Parathyroid adenoma (tissue), 2 donors: ENCODE results near the gene DGKK.

Experiments used
- H2AFZ ChIP-seq: fragments of 300-600 bp; sonication (generic); one replicate; pipeline ENCODE4 v1.7.0; 2017; ENCODE audit warnings: antibody characterized with exemption, mild to moderate bottlenecking
- H3K27ac ChIP-seq: fragments of 300-600 bp; sonication (generic); one replicate; pipeline ENCODE4 v1.7.0; 2017
- H3K27me3 ChIP-seq: fragments of 300-600 bp; sonication (generic); one replicate; pipeline ENCODE4 v1.7.0; 2017; ENCODE audit warnings: low read length; ENCODE audit not compliant: control insufficient read depth, insufficient read depth
- H3K36me3 ChIP-seq: fragments of 300-600 bp; sonication (generic); one replicate; pipeline ENCODE4 v1.7.0; 2017; ENCODE audit warnings: low read length; ENCODE audit not compliant: control insufficient read depth, insufficient read depth
- H3K4me1 ChIP-seq: fragments of 300-600 bp; sonication (generic); one replicate; pipeline ENCODE4 v1.7.0; 2017; ENCODE audit warnings: control low read depth
- H3K4me2 ChIP-seq: fragments of 300-600 bp; sonication (generic); one replicate; pipeline ENCODE4 v1.7.0; 2017; ENCODE audit warnings: low read length
- H3K4me3 ChIP-seq: fragments of 300-600 bp; sonication (generic); one replicate; pipeline ENCODE4 v1.7.0; 2017; ENCODE audit warnings: low read depth, low read length
- H3K79me2 ChIP-seq: fragments of 300-600 bp; sonication (generic); one replicate; pipeline ENCODE4 v1.7.0; 2017; ENCODE audit warnings: control low read depth
- H3K9ac ChIP-seq: fragments of 300-600 bp; sonication (generic); one replicate; pipeline ENCODE4 v1.7.0; 2017; ENCODE audit warnings: mild to moderate bottlenecking
- H3K9me3 ChIP-seq: fragments of 300-600 bp; sonication (generic); one replicate; pipeline ENCODE4 v1.7.0; 2017; ENCODE audit warnings: low read length; ENCODE audit not compliant: control insufficient read depth
- CTCF ChIP-seq: fragments of 300-600 bp; sonication (generic); IDR thresholded peaks from one replicate; pipeline ENCODE4 v1.7.0; 2017; ENCODE audit warnings: antibody characterized with exemption, mild to moderate bottlenecking
- donor health status: primary hyperparathyroidism.

DGKK gene

DNA sequence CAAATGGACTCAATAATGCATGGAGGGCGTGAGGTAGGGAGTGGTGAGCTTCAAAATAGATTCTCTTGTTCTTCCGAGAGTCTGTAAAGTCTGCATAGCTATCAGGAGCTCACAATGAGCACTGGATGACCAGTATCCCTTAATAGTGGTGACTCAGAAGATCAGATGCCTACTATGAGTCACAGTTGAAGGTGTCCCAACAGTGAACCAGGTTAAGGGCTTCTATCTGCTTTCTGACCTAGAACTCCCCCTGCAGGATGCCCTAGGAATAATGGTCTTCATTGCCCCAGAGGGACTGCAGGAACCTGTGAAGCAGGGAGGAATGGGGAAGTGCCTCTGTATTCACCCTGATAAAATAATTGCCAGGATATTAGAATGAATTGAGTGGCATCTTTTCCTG lies 22.1 kb downstream of the DGKK start:
- Histone ChIP-seq H3K9ac (no peak overlapping the region), H3K27me3 (no peaks in the 10 kb centered on the region), H2AFZ (no peak overlapping the region), H3K4me3 (no peak overlapping the region), H3K9me3 (no peaks in the 10 kb centered on the region), H3K79me2 (no peaks in the 10 kb centered on the region), H3K27ac (no peak overlapping the region), H3K36me3 (no peaks in the 10 kb centered on the region), H3K4me2 (no peak overlapping the region), H3K4me1 (no peaks in the 10 kb centered on the region)
- TF ChIP-seq CTCF, result no peak

GRCh38 chrX:50447535-50447934 lies 23.1 kb downstream of the DGKK start:
- Histone ChIP-seq H3K9ac (no peak overlapping the region), H3K27me3 (no peaks in the 10 kb centered on the region), H3K36me3 (no peaks in the 10 kb centered on the region), H3K9me3 (no peaks in the 10 kb centered on the region), H3K27ac (no peak overlapping the region), H3K4me1 (no peaks in the 10 kb centered on the region), H3K4me3 (no peak overlapping the region), H3K4me2 (no peak overlapping the region), H3K79me2 (no peaks in the 10 kb centered on the region), H2AFZ (no peak overlapping the region)
- TF ChIP-seq CTCF, result no peak

- Histone ChIP-seq H3K9ac (no peak overlapping the region), H3K4me2 (no peak overlapping the region), H3K9me3 (no peaks in the 10 kb centered on the region), H3K79me2 (no peaks in the 10 kb centered on the region), H3K27me3 (no peaks in the 10 kb centered on the region), H3K36me3 (no peaks in the 10 kb centered on the region), H3K4me3 (no peak overlapping the region), H3K27ac (no peak overlapping the region), H3K4me1 (no peaks in the 10 kb centered on the region), H2AFZ (no peak overlapping the region)
- no peak for TF ChIP-seq CTCF
Measured at GRCh38 chrX:50442426-50443116, 28.1 kb downstream of the DGKK start.

DNA sequence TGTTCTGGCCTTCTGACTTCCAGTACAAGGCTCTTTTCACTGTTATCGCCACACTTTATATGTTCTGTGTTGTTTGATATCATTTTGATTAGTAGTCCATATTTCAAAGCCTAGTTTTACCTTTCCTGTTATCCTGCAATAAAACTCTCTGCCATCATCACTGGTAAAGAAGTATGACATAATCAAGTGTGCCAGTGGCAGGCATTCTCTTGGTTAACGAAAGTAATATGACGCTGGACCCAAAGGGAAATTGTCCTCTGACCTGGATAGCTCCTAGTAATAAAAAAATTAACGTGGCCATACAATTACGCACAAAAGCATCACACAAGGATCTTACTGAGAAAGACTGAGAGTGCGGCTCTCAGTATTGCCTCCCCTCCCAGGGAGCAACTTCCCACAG lies 33.8 kb downstream of the DGKK start:
- H3K4me1 ChIP-seq, result no peaks in the 10 kb centered on the region
- H3K27ac ChIP-seq, result no peak overlapping the region
- no peak overlapping the region for H2AFZ ChIP-seq
- H3K27me3 ChIP-seq, result no peaks in the 10 kb centered on the region
- H3K36me3 ChIP-seq, result no peaks in the 10 kb centered on the region
- no peak overlapping the region for H3K4me3 ChIP-seq
- H3K79me2 ChIP-seq, result no peaks in the 10 kb centered on the region
- H3K9me3 ChIP-seq, result no peaks in the 10 kb centered on the region
- TF ChIP-seq CTCF, result no peak
- no peak overlapping the region for H3K4me2 ChIP-seq
- no peak overlapping the region for H3K9ac ChIP-seq

DNA sequence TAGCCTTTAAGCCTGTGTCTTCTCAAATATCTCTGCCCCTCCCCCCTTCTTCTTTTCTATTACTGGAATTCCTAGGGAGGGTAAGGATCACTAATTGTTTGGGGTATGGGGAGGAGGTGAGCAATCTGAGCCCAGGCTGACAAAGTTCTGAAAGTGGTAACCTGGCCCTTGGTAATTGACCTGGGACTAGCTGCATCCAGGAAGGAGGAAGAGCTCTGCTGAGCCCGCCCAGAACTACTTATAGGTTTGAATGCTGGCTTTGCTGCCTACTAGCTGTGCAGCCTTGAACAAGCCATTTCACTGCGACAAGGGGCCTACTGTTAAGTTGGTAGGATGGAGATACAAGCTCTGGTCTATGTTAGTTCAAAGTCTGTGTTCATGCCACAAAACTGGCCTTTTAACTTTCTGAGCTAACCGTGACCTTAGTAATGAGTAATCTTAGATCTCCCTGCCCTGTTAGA lies 37.8 kb downstream of the DGKK start:
- H3K9me3 ChIP-seq, result no peaks in the 10 kb centered on the region
- no peak overlapping the region for H3K9ac ChIP-seq
- H3K79me2 ChIP-seq, result no peaks in the 10 kb centered on the region
- TF ChIP-seq CTCF, result no peak
- no peak overlapping the region for H3K4me2 ChIP-seq
- no peaks in the 10 kb centered on the region for H3K4me1 ChIP-seq
- H3K27me3 ChIP-seq, result no peaks in the 10 kb centered on the region
- no peak overlapping the region for H2AFZ ChIP-seq
- H3K36me3 ChIP-seq, result no peaks in the 10 kb centered on the region
- H3K27ac ChIP-seq, result no peak overlapping the region
- H3K4me3 ChIP-seq, result no peak overlapping the region
